ENCODE data around the gene LRMDA. TPM values are rescaled to one million over a fixed set of nuclear protein-coding genes. Genes with fewer than 3 reads are reported as not detected.

LRMDA gene
- total and polyA plus RNA-seq, 2 of the 13 experiments (the other 11 are each of a cell fraction or from before 2014, with no cell fraction given), result 13.4 to 22.0 TPM

DNA sequence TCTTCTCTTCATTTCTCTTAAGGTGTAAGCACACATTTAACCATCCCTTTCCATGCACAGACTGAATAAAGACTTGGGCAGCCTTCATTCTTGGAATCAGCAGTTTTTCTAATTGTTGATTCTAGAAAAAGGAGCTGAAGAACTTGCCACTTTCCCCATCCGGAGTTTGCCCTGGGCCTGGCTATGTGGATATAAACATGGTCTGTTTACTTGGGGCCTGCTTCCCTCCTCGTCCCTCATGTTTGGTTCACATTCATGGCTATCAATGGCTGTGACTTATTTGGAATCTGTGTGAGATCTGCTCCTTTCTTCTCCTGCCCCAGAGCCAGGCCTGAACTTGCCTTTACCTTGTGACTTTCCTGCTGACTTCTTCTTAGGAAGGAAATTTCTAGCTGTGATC lies 199.3 kb downstream of the LRMDA start:
- ATAC-seq, result peak; percentile 74
- ChIA-PET CTCF (ENCODE audit: low intra/inter-chr PET ratio, low total read pairs) (no interaction called here), POLR2A (interaction anchor here (0.8 to 2.4 kb wide), 3 partner anchors 20 to 403 kb away, joined by 3 to 5 read pairs (median 3); partner anchors contain the start of gene ZNF503)
- H3K27me3 ChIP-seq (ENCODE audit: control insufficient read depth in 1 of 2, insufficient read depth in 2 of 2, low read length in 2 of 2), result no peaks in the 10 kb centered on the region
- BruUV-seq (replicated peaks), result no TSS peak
- DNase-seq (ENCODE audit: low spot score), result peak; percentile 30
- peak; percentile 12 for FAIRE-seq
- H3K79me2 ChIP-seq (ENCODE audit: insufficient read depth, low read length), result peaks cover 2% of the 10 kb centered on the region
- peak overlapping the region; percentile 15 for H2AFZ ChIP-seq (ENCODE audit: low read length)
- H3K36me3 ChIP-seq (replicated peaks in 1 of 2; ENCODE audit: control insufficient read depth in 1 of 2, insufficient read depth in 2 of 2, low read length in 2 of 2), result no peaks in the 10 kb centered on the region; a peak in 1 of 5 replicates
- 7% methylated on average over 2 of the region's 2 CpGs for WGBS (ENCODE audit: low lambda C conversion rate)
- H3K27ac ChIP-seq (ENCODE audit: extremely low read length, insufficient read depth, low read length), result no peak overlapping the region
- H3K4me1 ChIP-seq (ENCODE audit: insufficient read depth, low read length), result peaks cover 53% of the 10 kb centered on the region
- intact Hi-C loops (cut with micrococcal nuclease; ENCODE audit: unreplicated experiment) (no loop called here), in situ Hi-C loops (cut with HindIII; ENCODE audit: extremely low pct_ligation_motif_present, low pct_unique_long_range_greater_than_20kb) (no loop called here)
- H3K9me3 ChIP-seq (ENCODE audit: low read length), result no peaks in the 10 kb centered on the region
- peak overlapping the region; percentile 35; the same call in 1 of the 2 replicates for H3K4me2 ChIP-seq (ENCODE audit: low read depth, low read length)
- no peak overlapping the region for H3K9ac ChIP-seq (ENCODE audit: insufficient read depth, low read depth, low read length)
- no peak overlapping the region for H3K4me3 ChIP-seq (replicated peaks in 1 of 3; ENCODE audit: insufficient read depth in 1 of 3, low read depth in 2 of 3, low read length in 3 of 3)
- no peaks in the 10 kb centered on the region for H4K20me1 ChIP-seq (ENCODE audit: insufficient read depth, low read length)
- TF ChIP-seq ZFY (CRISPR knock-in tag; IDR thresholded peaks at IDR 0.05) (0 out of 2 replicates have a peak, but pooled peaks have one; percentile 19), HNRNPLL (IDR thresholded peaks at IDR 0.05; ENCODE audit: low read depth, low read length, poor library complexity, severe bottlenecking) (no peak), SNAI1 (CRISPR knock-in tag; IDR thresholded peaks at IDR 0.05; ENCODE audit: borderline replicate concordance) (no peak), FOXJ3 (CRISPR knock-in tag; IDR thresholded peaks at IDR 0.05; ENCODE audit: borderline replicate concordance) (peak; percentile 58; the same call in 1 of the 2 replicates), PRPF4 (IDR thresholded peaks at IDR 0.05; ENCODE audit: low read depth, low read length, poor library complexity, severe bottlenecking) (no peak), HNF4A (CRISPR knock-in tag; IDR thresholded peaks at IDR 0.05) (peak; percentile 35), ZNF768 (CRISPR knock-in tag; IDR thresholded peaks at IDR 0.05) (no peak), ZMAT3 (CRISPR knock-in tag; conservative IDR thresholded peaks at IDR 0.05) (no peak), GATAD1 (CRISPR knock-in tag; IDR thresholded peaks at IDR 0.05) (no peak), ZZZ3 (CRISPR knock-in tag; IDR thresholded peaks at IDR 0.05; ENCODE audit: borderline replicate concordance) (no peak), TMF1 (CRISPR knock-in tag; IDR thresholded peaks at IDR 0.05; ENCODE audit: low read depth) (no peak)
- TF ChIP-seq, protein P1, sequence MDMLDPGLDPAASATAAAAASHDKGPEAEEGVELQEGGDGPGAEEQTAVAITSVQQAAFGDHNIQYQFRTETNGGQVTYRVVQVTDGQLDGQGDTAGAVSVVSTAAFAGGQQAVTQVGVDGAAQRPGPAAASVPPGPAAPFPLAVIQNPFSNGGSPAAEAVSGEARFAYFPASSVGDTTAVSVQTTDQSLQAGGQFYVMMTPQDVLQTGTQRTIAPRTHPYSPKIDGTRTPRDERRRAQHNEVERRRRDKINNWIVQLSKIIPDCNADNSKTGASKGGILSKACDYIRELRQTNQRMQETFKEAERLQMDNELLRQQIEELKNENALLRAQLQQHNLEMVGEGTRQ (IDR thresholded peaks at IDR 0.05; ENCODE audit: low read depth, low read length), result no peak
- TF ChIP-seq, protein P1 (CRISPR knock-in tag; IDR thresholded peaks at IDR 0.05; ENCODE audit: borderline replicate concordance), result no peak
- TF ChIP-seq, protein P2, sequence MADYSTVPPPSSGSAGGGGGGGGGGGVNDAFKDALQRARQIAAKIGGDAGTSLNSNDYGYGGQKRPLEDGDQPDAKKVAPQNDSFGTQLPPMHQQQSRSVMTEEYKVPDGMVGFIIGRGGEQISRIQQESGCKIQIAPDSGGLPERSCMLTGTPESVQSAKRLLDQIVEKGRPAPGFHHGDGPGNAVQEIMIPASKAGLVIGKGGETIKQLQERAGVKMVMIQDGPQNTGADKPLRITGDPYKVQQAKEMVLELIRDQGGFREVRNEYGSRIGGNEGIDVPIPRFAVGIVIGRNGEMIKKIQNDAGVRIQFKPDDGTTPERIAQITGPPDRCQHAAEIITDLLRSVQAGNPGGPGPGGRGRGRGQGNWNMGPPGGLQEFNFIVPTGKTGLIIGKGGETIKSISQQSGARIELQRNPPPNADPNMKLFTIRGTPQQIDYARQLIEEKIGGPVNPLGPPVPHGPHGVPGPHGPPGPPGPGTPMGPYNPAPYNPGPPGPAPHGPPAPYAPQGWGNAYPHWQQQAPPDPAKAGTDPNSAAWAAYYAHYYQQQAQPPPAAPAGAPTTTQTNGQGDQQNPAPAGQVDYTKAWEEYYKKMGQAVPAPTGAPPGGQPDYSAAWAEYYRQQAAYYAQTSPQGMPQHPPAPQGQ (CRISPR knock-in tag; IDR thresholded peaks at IDR 0.05; ENCODE audit: borderline replicate concordance), result no peak
- TF ChIP-seq, protein P3, sequence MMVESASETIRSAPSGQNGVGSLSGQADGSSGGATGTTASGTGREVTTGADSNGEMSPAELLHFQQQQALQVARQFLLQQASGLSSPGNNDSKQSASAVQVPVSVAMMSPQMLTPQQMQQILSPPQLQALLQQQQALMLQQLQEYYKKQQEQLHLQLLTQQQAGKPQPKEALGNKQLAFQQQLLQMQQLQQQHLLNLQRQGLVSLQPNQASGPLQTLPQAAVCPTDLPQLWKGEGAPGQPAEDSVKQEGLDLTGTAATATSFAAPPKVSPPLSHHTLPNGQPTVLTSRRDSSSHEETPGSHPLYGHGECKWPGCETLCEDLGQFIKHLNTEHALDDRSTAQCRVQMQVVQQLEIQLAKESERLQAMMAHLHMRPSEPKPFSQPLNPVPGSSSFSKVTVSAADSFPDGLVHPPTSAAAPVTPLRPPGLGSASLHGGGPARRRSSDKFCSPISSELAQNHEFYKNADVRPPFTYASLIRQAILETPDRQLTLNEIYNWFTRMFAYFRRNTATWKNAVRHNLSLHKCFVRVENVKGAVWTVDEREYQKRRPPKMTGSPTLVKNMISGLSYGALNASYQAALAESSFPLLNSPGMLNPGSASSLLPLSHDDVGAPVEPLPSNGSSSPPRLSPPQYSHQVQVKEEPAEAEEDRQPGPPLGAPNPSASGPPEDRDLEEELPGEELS (CRISPR knock-in tag; IDR thresholded peaks at IDR 0.05), result peak; percentile 38; the same call in 1 of the 2 replicates
- TF ChIP-seq, protein P4, sequence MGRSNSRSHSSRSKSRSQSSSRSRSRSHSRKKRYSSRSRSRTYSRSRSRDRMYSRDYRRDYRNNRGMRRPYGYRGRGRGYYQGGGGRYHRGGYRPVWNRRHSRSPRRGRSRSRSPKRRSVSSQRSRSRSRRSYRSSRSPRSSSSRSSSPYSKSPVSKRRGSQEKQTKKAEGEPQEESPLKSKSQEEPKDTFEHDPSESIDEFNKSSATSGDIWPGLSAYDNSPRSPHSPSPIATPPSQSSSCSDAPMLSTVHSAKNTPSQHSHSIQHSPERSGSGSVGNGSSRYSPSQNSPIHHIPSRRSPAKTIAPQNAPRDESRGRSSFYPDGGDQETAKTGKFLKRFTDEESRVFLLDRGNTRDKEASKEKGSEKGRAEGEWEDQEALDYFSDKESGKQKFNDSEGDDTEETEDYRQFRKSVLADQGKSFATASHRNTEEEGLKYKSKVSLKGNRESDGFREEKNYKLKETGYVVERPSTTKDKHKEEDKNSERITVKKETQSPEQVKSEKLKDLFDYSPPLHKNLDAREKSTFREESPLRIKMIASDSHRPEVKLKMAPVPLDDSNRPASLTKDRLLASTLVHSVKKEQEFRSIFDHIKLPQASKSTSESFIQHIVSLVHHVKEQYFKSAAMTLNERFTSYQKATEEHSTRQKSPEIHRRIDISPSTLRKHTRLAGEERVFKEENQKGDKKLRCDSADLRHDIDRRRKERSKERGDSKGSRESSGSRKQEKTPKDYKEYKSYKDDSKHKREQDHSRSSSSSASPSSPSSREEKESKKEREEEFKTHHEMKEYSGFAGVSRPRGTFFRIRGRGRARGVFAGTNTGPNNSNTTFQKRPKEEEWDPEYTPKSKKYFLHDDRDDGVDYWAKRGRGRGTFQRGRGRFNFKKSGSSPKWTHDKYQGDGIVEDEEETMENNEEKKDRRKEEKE (IDR thresholded peaks at IDR 0.05), result no peak

All from HepG2 (cell line).